Lower leg skin (tissue), 4 donors: ENCODE measurements around the gene AGAP3. TPM values are rescaled to one million over a fixed set of nuclear protein-coding genes. Genes with fewer than 3 reads are reported as not detected.

ENCODE experiments used
- DNase-seq, 2 donors: peaks; one replicate each; pipeline ENCODE4 v3.0.0-alpha.2; 2019; ENCODE audit warnings: low spot score in 2 of 2
- H3K4me3 ChIP-seq: fragments of 200-600 bp; sonication (generic); 2 replicates; pipeline ENCODE4 v1.5.1; 2017; ENCODE audit warnings: mild to moderate bottlenecking, low read depth; ENCODE audit not compliant: poor library complexity, severe bottlenecking
- CTCF ChIP-seq, 3 donors: fragments of 450-650 bp; IDR thresholded peaks; one replicate each; pipeline ENCODE4 v1.5.1; 2016; ENCODE audit warnings: antibody characterized with exemption in 3 of 3, mild to moderate bottlenecking in 3 of 3, moderate library complexity in 2 of 3
- POLR2A ChIP-seq, 2 donors: fragments of 450-650 bp; IDR thresholded peaks; one replicate each; pipeline ENCODE4 v1.6.1; 2016 to 2017; ENCODE audit warnings: antibody characterized with exemption in 2 of 2, mild to moderate bottlenecking in 1 of 2, moderate library complexity in 1 of 2
- WGBS, 2 donors: methylation state at CpG; one replicate each; pipeline ENCODE4 v1.1.5; 2018; 5-methylcytosine and 5-hydroxymethylcytosine counted together
- intact Hi-C: fragments of 100-400 bp; cut with DNase I; formaldehyde crosslinking; loops from one replicate; pipeline ENCODE4 v1.15.0; 2023; ENCODE audit warnings: low total_unique reads
- total RNA-seq, 4 donors: library from RNA; depleted of rRNA; stranded (reverse); fragments of >200 nt; gene quantifications; one replicate each; pipeline ENCODE4 v1.1.0, GENCODE V29; 2016

AGAP3 gene
- total RNA-seq, 4 donors from 2014 or later = 81.2 to 132 (median 102) TPM

GRCh38 chr7:151081170-151082101 is 4.8 kb upstream of the AGAP3 start:
- no peak overlapping the region for H3K4me3 ChIP-seq
- 23 to 35% methylated on average over 30 to 50 of the region's 64 CpGs for WGBS, 2 donors
- TF ChIP-seq CTCF (IDR thresholded peaks at IDR 0.05) (no peak), POLR2A (IDR thresholded peaks at IDR 0.05) (no peak)
- intact Hi-C loops = no loop called here
- no peak for DNase-seq

- WGBS, 2 donors = 45 to 46% methylated on average over 34 to 37 of the region's 42 CpGs
- DNase-seq = no peak
- TF ChIP-seq POLR2A (IDR thresholded peaks at IDR 0.05) (no peak), CTCF (IDR thresholded peaks at IDR 0.05) (no peak)
- intact Hi-C loops = no loop called here
- peak overlapping the region; percentile 85 for H3K4me3 ChIP-seq
Measured at GRCh38 chr7:151082141-151083070, 3.9 kb upstream of the AGAP3 start.

GRCh38 chr7:151083071-151083823 is 3.0 kb upstream of the AGAP3 start, which contains the start of gene TMUB1:
Gene TMUB1, minus strand, starts transcription at chr7:151083493. Its CDS starts 930 bp downstream, at chr7:151082563.
- TF ChIP-seq CTCF (IDR thresholded peaks at IDR 0.05) (no peak), POLR2A (IDR thresholded peaks at IDR 0.05) (no peak)
- peak; percentile 73 to 97 for DNase-seq
- intact Hi-C loops = no loop called here
- peak within 1 kb of the TSS; percentile 85 for H3K4me3 ChIP-seq
- 0 to 1% methylated on average over 35 to 62 of the region's 69 CpGs for WGBS, 2 donors

GRCh38 chr7:151083824-151084160 is 2.5 kb upstream of the AGAP3 start:
- TF ChIP-seq CTCF (IDR thresholded peaks at IDR 0.05) = no peak
- TF ChIP-seq POLR2A (IDR thresholded peaks at IDR 0.05) = no peak
- intact Hi-C loops = no loop called here
- WGBS, 2 donors = 31 to 33% methylated on average over 3 of the region's 3 CpGs

GRCh38 chr7:151085329-151085690 is 965 bp upstream of the AGAP3 start:
- no peak for DNase-seq
- intact Hi-C loops = no loop called here
- 36 to 42% methylated on average over 5 of the region's 5 CpGs for WGBS, 2 donors
- TF ChIP-seq POLR2A (IDR thresholded peaks at IDR 0.05) (no peak), CTCF (IDR thresholded peaks at IDR 0.05) (no peak)
- no peak overlapping the region for H3K4me3 ChIP-seq

More at GRCh38 chr7:151083824-151084160, 2.5 kb upstream of the AGAP3 start:
- DNase-seq = no peak
- H3K4me3 ChIP-seq = no peak overlapping the region
